CD4-positive, CD25-positive, alpha-beta regulatory T cell (primary cell): ENCODE data around the gene TSBP1. TPM values are rescaled to one million over a fixed set of nuclear protein-coding genes. Genes with fewer than 3 reads are reported as not detected.
"Not testable (repeated sequence)": the region's sequence is repeated elsewhere in the genome, so short reads cannot be mapped to it uniquely, and the experiment has no call there.

Experiments
- ATAC-seq, 2 donors: fragments of 150-1000 bp; cut with Tn5 transposase; one replicate each; pipeline ENCODE4 v1.10.0; 2021; ENCODE audit warnings: low read depth in 2 of 2, moderate number of reproducible peaks in 2 of 2, moderate library complexity in 1 of 2
- DNase-seq, 3 donors: peaks; one replicate each; pipeline versions ENCODE4 v3.0.0 to v3.0.0-alpha.2; 2012 to 2022; ENCODE audit warnings: mixed read lengths in 1 of 3
- H3K27ac ChIP-seq: one replicate; pipeline ENCODE4 v1.7.0; 2013; ENCODE audit warnings: mild to moderate bottlenecking, low read length; ENCODE audit not compliant: insufficient read depth, poor library complexity, severe bottlenecking
- H3K27me3 ChIP-seq: one replicate; pipeline ENCODE4 v1.7.0; 2013; ENCODE audit warnings: low read length; ENCODE audit not compliant: control insufficient read depth, insufficient read depth
- H3K36me3 ChIP-seq: one replicate; pipeline ENCODE4 v1.7.0; 2013; ENCODE audit warnings: mild to moderate bottlenecking, low read length, moderate library complexity; ENCODE audit not compliant: control insufficient read depth, insufficient read depth
- H3K4me1 ChIP-seq: 2 replicates; pipeline ENCODE4 v1.7.0; 2013; ENCODE audit warnings: mild to moderate bottlenecking, low read length; ENCODE audit not compliant: insufficient read depth, control insufficient read depth, poor library complexity, severe bottlenecking
- H3K4me3 ChIP-seq: one replicate; pipeline ENCODE4 v1.7.0; 2013; ENCODE audit warnings: low read depth, mild to moderate bottlenecking, low read length, moderate library complexity
- H3K9me3 ChIP-seq, 2 experiments: 1 replicate in 1 of 2; 2 replicates in 1 of 2; pipeline ENCODE4 v1.7.0; 2013; ENCODE audit warnings: low read length in 2 of 2, mild to moderate bottlenecking in 1 of 2, moderate library complexity in 1 of 2; ENCODE audit not compliant: control insufficient read depth in 2 of 2
- H3K27ac Mint-ChIP-seq, 3 donors: one replicate each; pipeline ENCODE4 v1.8.0; 2020 to 2022; ENCODE audit warnings: mild to moderate bottlenecking in 3 of 3, mixed read lengths in 3 of 3, moderate library complexity in 2 of 3
- H3K27me3 Mint-ChIP-seq: one replicate; pipeline ENCODE4 v1.8.0; 2022; ENCODE audit warnings: mild to moderate bottlenecking, mixed read lengths
- H3K36me3 Mint-ChIP-seq: one replicate; pipeline ENCODE4 v1.8.0; 2020; ENCODE audit warnings: mixed read lengths
- H3K4me1 Mint-ChIP-seq, 4 donors: one replicate each; pipeline ENCODE4 v1.8.0; 2020 to 2022; ENCODE audit warnings: mixed read lengths in 4 of 4, mild to moderate bottlenecking in 1 of 4
- H3K4me3 Mint-ChIP-seq, 4 donors: one replicate each; pipeline ENCODE4 v1.8.0; 2020 to 2022; ENCODE audit warnings: mild to moderate bottlenecking in 4 of 4, mixed read lengths in 4 of 4, moderate library complexity in 3 of 4
- H3K9me3 Mint-ChIP-seq, 7 donors: one replicate each; pipeline ENCODE4 v1.8.0; 2020 to 2022; ENCODE audit warnings: mixed read lengths in 7 of 7, mild to moderate bottlenecking in 3 of 7, moderate library complexity in 2 of 7
- polyA plus RNA-seq, 4 donors: library from polyadenylated mRNA; unstranded; fragments of 300-500 nt; fragmentation: Illumina TruSeq; gene quantifications; one replicate each; pipeline ENCODE4 v1.2.3, GENCODE V29; 2021
- total RNA-seq: library from RNA; stranded (reverse); gene quantifications from one replicate; pipeline ENCODE4 v1.2.3, GENCODE V29; 2022

TSBP1 gene
- total and polyA plus RNA-seq, 5 donors from 2014 or later = not detected

DNA sequence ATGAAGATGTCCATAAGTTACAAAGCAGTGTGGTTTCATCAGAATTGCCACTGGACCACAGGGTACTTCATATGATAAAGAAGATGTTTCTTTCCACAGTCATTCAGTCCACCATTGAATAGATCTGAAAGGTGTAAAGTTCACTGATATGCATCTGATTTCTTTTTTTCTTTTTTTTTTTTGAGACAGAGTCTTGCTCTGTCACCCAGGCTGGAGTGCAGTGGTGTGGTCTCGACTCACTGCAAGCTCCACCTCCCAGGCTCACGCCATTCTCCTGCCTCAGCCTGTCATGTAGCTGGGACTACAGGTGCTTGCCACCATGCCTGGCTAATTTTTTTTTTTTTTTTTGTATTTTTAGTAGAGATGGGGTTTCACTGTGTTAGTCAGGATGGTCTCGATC is 103.2 kb downstream of the TSBP1 start:
- not testable (repeated sequence) for H3K27ac Mint-ChIP-seq, ATAC-seq, DNase-seq, H3K9me3 Mint-ChIP-seq, H3K36me3 Mint-ChIP-seq, H3K36me3 ChIP-seq, H3K9me3 ChIP-seq, H3K4me3 ChIP-seq, H3K4me1 ChIP-seq, H3K4me3 Mint-ChIP-seq, H3K27ac ChIP-seq
- peaks cover 28% of the 10 kb centered on the region for H3K27me3 Mint-ChIP-seq
- peaks cover 8 to 12% (median 11%) of the 10 kb centered on the region in 4 donors for H3K4me1 Mint-ChIP-seq
- H3K27me3 ChIP-seq = peaks cover 10% of the 10 kb centered on the region

GRCh38 chr6:32267035-32267434 is 104.7 kb downstream of the TSBP1 start:
- Mint-ChIP-seq H3K27me3 (peaks cover 28% of the 10 kb centered on the region), H3K27ac (no peak overlapping the region), H3K4me3 (no peak overlapping the region), H3K4me1 (peaks cover 8 to 12% (median 11%) of the 10 kb centered on the region in 4 donors), H3K36me3 (no peaks in the 10 kb centered on the region), H3K9me3 (peaks cover 0 to 6% (median 3%) of the 10 kb centered on the region in 7 donors)
- DNase-seq = no peak
- H3K4me1 ChIP-seq = peaks cover 7% of the 10 kb centered on the region
- no peak overlapping the region for H3K4me3 ChIP-seq
- no peaks in the 10 kb centered on the region for H3K36me3 ChIP-seq
- H3K27me3 ChIP-seq = peaks cover 5% of the 10 kb centered on the region
- H3K27ac ChIP-seq = no peak overlapping the region
- no peak for ATAC-seq
- H3K9me3 ChIP-seq = no peaks in the 10 kb centered on the region

DNA sequence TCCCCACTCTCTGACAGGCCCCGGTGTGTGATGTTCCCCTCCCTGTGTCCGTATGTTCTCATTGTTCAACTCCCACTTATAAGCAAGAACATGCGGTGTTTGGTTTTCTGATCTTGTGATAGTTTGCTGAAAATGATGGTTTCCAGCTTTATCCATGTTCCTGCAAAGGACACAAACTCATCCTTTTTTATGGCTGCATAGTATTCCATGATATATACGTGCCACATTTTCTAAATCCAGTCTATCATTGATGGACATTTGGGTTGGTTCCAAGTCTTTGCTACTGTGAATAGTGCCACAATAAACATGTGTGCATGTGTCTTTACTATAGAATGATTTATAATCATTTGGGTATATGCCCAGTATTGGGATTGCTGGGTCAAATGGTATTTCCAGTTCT is 114.4 kb downstream of the TSBP1 start:
- H3K36me3 ChIP-seq, H3K9me3 Mint-ChIP-seq, H3K9me3 ChIP-seq, H3K4me3 Mint-ChIP-seq, ATAC-seq, H3K4me3 ChIP-seq, H3K36me3 Mint-ChIP-seq, DNase-seq, H3K4me1 ChIP-seq, H3K27ac ChIP-seq, H3K27me3 ChIP-seq: not testable (repeated sequence)
- Mint-ChIP-seq H3K27ac (peak overlapping the region in 1 of 3 donors; percentile 82), H3K27me3 (peaks cover 31% of the 10 kb centered on the region), H3K4me1 (peaks cover 11 to 19% (median 14%) of the 10 kb centered on the region in 4 donors)

- Histone ChIP-seq H3K9me3 (no peaks in the 10 kb centered on the region), H3K27me3 (no peaks in the 10 kb centered on the region), H3K4me3 (peak overlapping the region; percentile 57), H3K4me1 (peaks cover 9% of the 10 kb centered on the region), H3K27ac (no peak overlapping the region), H3K36me3 (no peaks in the 10 kb centered on the region)
- no peaks in the 10 kb centered on the region for H3K36me3 Mint-ChIP-seq
- H3K9me3 Mint-ChIP-seq = peaks cover 0 to 3% (median 0%) of the 10 kb centered on the region in 7 donors
- DNase-seq (peak in 2 of 3 donors; percentile 27 to 31), ATAC-seq (peak; percentile 70 to 74)
- peaks cover 25% of the 10 kb centered on the region for H3K27me3 Mint-ChIP-seq
- H3K27ac Mint-ChIP-seq = peak overlapping the region; percentile 9 to 53 (median 52)
- peak overlapping the region in 2 of 4 donors; percentile 25 to 60 for H3K4me3 Mint-ChIP-seq
- peaks cover 11 to 24% (median 15%) of the 10 kb centered on the region in 4 donors for H3K4me1 Mint-ChIP-seq
Measured at GRCh38 chr6:32255199-32256153, 116.2 kb downstream of the TSBP1 start.

GRCh38 chr6:32254761-32255198 is 116.9 kb downstream of the TSBP1 start:
- H3K27ac ChIP-seq = no peak overlapping the region
- H3K9me3 ChIP-seq = no peaks in the 10 kb centered on the region
- no peak overlapping the region for H3K27ac Mint-ChIP-seq
- H3K4me3 Mint-ChIP-seq = peak overlapping the region in 1 of 4 donors; percentile 6
- DNase-seq = no peak
- no peaks in the 10 kb centered on the region for H3K27me3 ChIP-seq
- ATAC-seq = no peak
- peaks cover 11 to 24% (median 15%) of the 10 kb centered on the region in 4 donors for H3K4me1 Mint-ChIP-seq
- no peaks in the 10 kb centered on the region for H3K36me3 Mint-ChIP-seq
- peaks cover 26% of the 10 kb centered on the region for H3K27me3 Mint-ChIP-seq
- H3K4me3 ChIP-seq = no peak overlapping the region
- H3K4me1 ChIP-seq = peaks cover 9% of the 10 kb centered on the region
- H3K9me3 Mint-ChIP-seq = peaks cover 0 to 1% (median 0%) of the 10 kb centered on the region in 7 donors
- no peaks in the 10 kb centered on the region for H3K36me3 ChIP-seq

GRCh38 chr6:32252331-32253009 is 119.2 kb downstream of the TSBP1 start:
- Mint-ChIP-seq H3K9me3 (peaks cover 0 to 1% (median 0%) of the 10 kb centered on the region in 7 donors), H3K27ac (peak overlapping the region in 2 of 3 donors; percentile 10 to 31), H3K4me1 (peaks cover 11 to 24% (median 15%) of the 10 kb centered on the region in 4 donors), H3K4me3 (peak overlapping the region in 1 of 4 donors; percentile 2), H3K36me3 (no peaks in the 10 kb centered on the region), H3K27me3 (peaks cover 20% of the 10 kb centered on the region)
- ATAC-seq (no peak), DNase-seq (no peak)
- Histone ChIP-seq H3K36me3 (no peaks in the 10 kb centered on the region), H3K9me3 (peaks cover 0 to 9% of the 10 kb centered on the region in 2 experiments), H3K4me1 (peaks cover 9% of the 10 kb centered on the region), H3K27me3 (no peaks in the 10 kb centered on the region), H3K27ac (no peak overlapping the region), H3K4me3 (no peak overlapping the region)

- no peak for DNase-seq
- Mint-ChIP-seq H3K9me3 (peaks cover 0 to 3% (median 0%) of the 10 kb centered on the region in 7 donors), H3K4me1 (peaks cover 7 to 21% (median 14%) of the 10 kb centered on the region in 4 donors), H3K36me3 (no peaks in the 10 kb centered on the region), H3K4me3 (no peak overlapping the region), H3K27ac (no peak overlapping the region), H3K27me3 (peaks cover 16% of the 10 kb centered on the region)
- Histone ChIP-seq H3K27ac (no peak overlapping the region), H3K4me1 (peaks cover 5% of the 10 kb centered on the region), H3K4me3 (no peak overlapping the region), H3K9me3 (peaks cover 0 to 9% of the 10 kb centered on the region in 2 experiments), H3K36me3 (no peaks in the 10 kb centered on the region), H3K27me3 (no peaks in the 10 kb centered on the region)
- no peak for ATAC-seq
Measured at GRCh38 chr6:32249262-32249661, 122.4 kb downstream of the TSBP1 start.
